ENCODE results near the gene ENPP3. TPM values are rescaled to one million over a fixed set of nuclear protein-coding genes. Genes with fewer than 3 reads are reported as not detected.

Gene ENPP3
- total and polyA plus RNA-seq, 2 donors (not counting 1 experiment from before 2014, with no cell fraction given), result 0.18 to 0.25 TPM

GRCh38 chr6:131744432-131745287 lies 107.6 kb downstream of the ENPP3 start:
- Mint-ChIP-seq H3K9me3 (ENCODE audit: insufficient read depth) (no peaks in the 10 kb centered on the region), H3K27me3 (peaks cover 5% of the 10 kb centered on the region), H3K4me3 (no peak overlapping the region), H3K27ac (no peak overlapping the region), H3K4me1 (peaks cover 7% of the 10 kb centered on the region)
- intact Hi-C loops (cut with micrococcal nuclease), result no loop called here
- Histone ChIP-seq H4K20me1 (ENCODE audit: control insufficient read depth, insufficient read depth, low read length, poor library complexity, severe bottlenecking) (no peaks in the 10 kb centered on the region), H3K4me1 (ENCODE audit: control insufficient read depth in 2 of 2, insufficient read depth in 2 of 2, low read length in 2 of 2) (peaks cover 3 to 4% of the 10 kb centered on the region in 2 donors), H3K4me3 (ENCODE audit: control extremely low read depth in 1 of 5, extremely low read depth in 1 of 5, insufficient read depth in 1 of 5, low read depth in 2 of 5, low read length in 4 of 5) (no peak overlapping the region), H2AFZ (ENCODE audit: insufficient read depth, low read depth, low read length, poor library complexity, severe bottlenecking) (no peak overlapping the region), H3K79me2 (ENCODE audit: control insufficient read depth, insufficient read depth, low read length) (no peaks in the 10 kb centered on the region), H3K9me3 (ENCODE audit: control extremely low read depth in 1 of 3, control insufficient read depth in 2 of 3, insufficient read depth in 1 of 3, low read length in 2 of 3) (no peaks in the 10 kb centered on the region), H3K27ac (ENCODE audit: low read length in 2 of 2) (no peak overlapping the region), H3K36me3 (replicated peaks in 1 of 2; ENCODE audit: control extremely low read depth in 1 of 2, control insufficient read depth in 1 of 2, extremely low read depth in 1 of 2, insufficient read depth in 2 of 2, low read length in 1 of 2) (no peaks in the 10 kb centered on the region), H3K27me3 (replicated peaks in 1 of 4; ENCODE audit: control extremely low read depth in 1 of 4, control insufficient read depth in 3 of 4, insufficient read depth in 4 of 4, low read length in 3 of 4) (peaks cover 0 to 4% (median 0%) of the 10 kb centered on the region in 4 experiments), H3K4me2 (replicated peaks; ENCODE audit: low read depth, low read length, poor library complexity, severe bottlenecking) (no peak overlapping the region), H3K9ac (ENCODE audit: low read length) (no peak overlapping the region)
- DNase-seq (no peak), ATAC-seq (ENCODE audit: low read depth) (no peak)
- POLR2A ChIA-PET, result no interaction called here
- CTCF ChIA-PET, result no interaction called here
- TF ChIP-seq EZH2 (IDR thresholded peaks at IDR 0.05; ENCODE audit: borderline replicate concordance, insufficient read depth, low read depth, low read length, poor library complexity, severe bottlenecking) (no peak), CTCF (IDR thresholded peaks at IDR 0.05) (no peak)
- WGBS (ENCODE audit: insufficient coverage), result 50% methylated on average over 3 of the region's 6 CpGs

- Mint-ChIP-seq H3K27me3 (peaks cover 5% of the 10 kb centered on the region), H3K4me3 (no peak overlapping the region), H3K27ac (no peak overlapping the region), H3K4me1 (peaks cover 7% of the 10 kb centered on the region), H3K9me3 (ENCODE audit: insufficient read depth) (no peaks in the 10 kb centered on the region)
- H3K27ac ChIP-seq (ENCODE audit: low read length in 2 of 2), result no peak overlapping the region
- no peak overlapping the region for H3K9ac ChIP-seq (ENCODE audit: low read length)
- H2AFZ ChIP-seq (ENCODE audit: insufficient read depth, low read depth, low read length, poor library complexity, severe bottlenecking), result no peak overlapping the region
- DNase-seq (no peak), ATAC-seq (ENCODE audit: low read depth) (no peak)
- H3K79me2 ChIP-seq (ENCODE audit: control insufficient read depth, insufficient read depth, low read length), result no peaks in the 10 kb centered on the region
- peaks cover 3 to 4% of the 10 kb centered on the region in 2 donors for H3K4me1 ChIP-seq (ENCODE audit: control insufficient read depth in 2 of 2, insufficient read depth in 2 of 2, low read length in 2 of 2)
- H3K4me3 ChIP-seq (ENCODE audit: control extremely low read depth in 1 of 5, extremely low read depth in 1 of 5, insufficient read depth in 1 of 5, low read depth in 2 of 5, low read length in 4 of 5), result no peak overlapping the region
- 100% methylated on average over 1 of the region's 5 CpGs for WGBS (ENCODE audit: insufficient coverage)
- H3K9me3 ChIP-seq (ENCODE audit: control extremely low read depth in 1 of 3, control insufficient read depth in 2 of 3, insufficient read depth in 1 of 3, low read length in 2 of 3), result no peaks in the 10 kb centered on the region
- H3K36me3 ChIP-seq (replicated peaks in 1 of 2; ENCODE audit: control extremely low read depth in 1 of 2, control insufficient read depth in 1 of 2, extremely low read depth in 1 of 2, insufficient read depth in 2 of 2, low read length in 1 of 2), result no peaks in the 10 kb centered on the region
- CTCF ChIA-PET, result no interaction called here
- H3K4me2 ChIP-seq (replicated peaks; ENCODE audit: low read depth, low read length, poor library complexity, severe bottlenecking), result no peak overlapping the region
- no peak for TF ChIP-seq EZH2 (IDR thresholded peaks at IDR 0.05; ENCODE audit: borderline replicate concordance, insufficient read depth, low read depth, low read length, poor library complexity, severe bottlenecking)
- TF ChIP-seq CTCF (IDR thresholded peaks at IDR 0.05), result no peak
- peaks cover 0 to 4% (median 0%) of the 10 kb centered on the region in 4 experiments for H3K27me3 ChIP-seq (replicated peaks in 1 of 4; ENCODE audit: control extremely low read depth in 1 of 4, control insufficient read depth in 3 of 4, insufficient read depth in 4 of 4, low read length in 3 of 4)
- H4K20me1 ChIP-seq (ENCODE audit: control insufficient read depth, insufficient read depth, low read length, poor library complexity, severe bottlenecking), result no peaks in the 10 kb centered on the region
- POLR2A ChIA-PET, result no interaction called here
- intact Hi-C loops (cut with micrococcal nuclease), result no loop called here
Measured at GRCh38 chr6:131745476-131745875, 108.4 kb downstream of the ENPP3 start.
